ENCODE data around the gene HOXC9. TPM values are rescaled to one million over a fixed set of nuclear protein-coding genes. Genes with fewer than 3 reads are reported as not detected.

Gene HOXC9
- total RNA-seq = 1.0 and 1.4 TPM in 2 replicates

DNA sequence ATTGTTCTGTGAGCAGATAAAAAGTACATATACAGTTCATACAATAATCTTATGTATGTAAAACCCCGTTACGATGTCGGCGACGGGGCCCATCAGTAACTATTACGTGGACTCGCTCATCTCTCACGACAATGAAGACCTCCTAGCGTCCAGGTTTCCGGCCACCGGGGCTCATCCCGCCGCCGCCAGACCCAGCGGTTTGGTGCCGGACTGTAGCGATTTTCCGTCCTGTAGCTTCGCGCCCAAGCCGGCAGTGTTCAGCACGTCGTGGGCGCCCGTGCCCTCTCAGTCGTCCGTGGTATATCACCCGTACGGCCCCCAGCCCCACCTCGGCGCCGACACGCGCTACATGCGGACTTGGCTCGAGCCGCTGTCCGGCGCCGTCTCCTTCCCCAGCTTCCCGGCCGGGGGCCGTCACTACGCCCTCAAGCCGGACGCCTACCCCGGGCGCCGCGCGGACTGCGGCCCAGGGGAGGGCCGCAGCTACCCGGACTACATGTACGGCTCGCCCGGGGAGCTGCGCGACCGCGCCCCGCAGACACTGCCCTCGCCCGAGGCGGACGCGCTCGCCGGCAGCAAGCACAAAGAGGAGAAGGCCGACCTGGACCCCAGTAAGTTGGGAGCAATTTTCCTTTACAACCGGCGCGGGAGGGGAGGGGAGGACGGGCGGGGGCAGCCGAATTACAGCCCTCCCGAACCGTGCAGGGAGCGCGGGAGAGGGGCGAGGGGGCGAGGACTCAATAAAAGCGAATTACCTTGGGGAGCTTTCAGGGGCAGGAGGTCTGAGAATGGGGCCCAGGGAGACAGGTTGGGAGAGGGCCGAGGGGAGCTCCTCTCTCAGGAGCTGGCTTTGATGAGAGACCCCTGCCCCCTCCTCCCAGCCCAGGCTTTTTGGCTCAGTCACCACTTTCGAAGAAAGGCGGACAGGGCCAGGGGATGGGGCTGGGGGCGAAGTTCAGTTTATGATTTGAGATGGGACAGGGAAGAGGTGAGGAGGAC, at the start of gene HOXC9:
TSS of gene HOXC9 (plus strand) at position 46 of the 999 bp plus-strand sequence. CDS start at position 74, 28 bp downstream.

DNA sequence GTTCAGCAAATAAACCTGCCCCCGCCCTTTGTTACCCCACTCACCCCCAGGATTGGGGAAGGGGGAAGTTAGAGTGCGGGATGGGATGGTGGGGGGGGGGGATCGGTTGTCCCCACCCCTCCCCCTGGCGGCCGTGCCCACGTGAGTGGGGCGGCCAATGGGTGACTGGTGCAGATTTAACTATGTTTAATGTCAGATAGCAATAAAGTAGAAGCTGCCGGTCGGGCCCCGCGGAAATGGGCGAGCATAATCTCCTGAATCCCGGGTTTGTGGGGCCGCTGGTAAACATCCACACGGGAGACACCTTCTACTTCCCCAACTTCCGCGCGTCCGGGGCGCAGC, 45.3 kb upstream of the HOXC9 start, which contains the start of gene HOXC12:
TSS of gene HOXC12 (plus strand) at position 210 of the 342 bp plus-strand sequence. CDS start at position 237, 27 bp downstream.

DNA sequence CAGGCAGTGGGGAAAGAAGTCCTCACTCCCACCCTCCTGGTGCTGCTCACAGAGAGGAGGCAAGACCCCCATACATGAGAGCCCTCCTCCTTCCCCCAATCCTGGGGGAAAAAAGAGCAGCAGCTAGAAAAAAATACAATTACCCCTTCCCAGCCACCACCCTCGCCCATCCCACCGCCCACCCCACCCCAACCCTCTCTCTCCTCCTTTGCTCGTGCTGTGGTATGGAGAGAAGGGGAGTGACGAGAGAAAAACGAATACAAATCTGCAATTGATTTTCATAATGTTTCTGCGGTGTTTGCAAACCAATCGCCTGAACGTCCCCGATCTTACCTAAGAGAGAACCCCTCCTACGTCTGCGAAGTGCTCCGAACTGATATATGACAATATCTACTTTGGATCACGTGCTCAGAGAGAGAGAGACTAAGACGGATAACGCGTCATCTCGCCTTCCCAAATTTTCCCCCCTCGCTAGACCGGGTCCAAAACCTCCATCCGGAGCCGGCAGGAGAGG, 27.2 kb upstream of the HOXC9 start, which contains the start of gene HOXC11:
TSS of gene HOXC11 (plus strand) at position 405 of the 514 bp plus-strand sequence. CDS start 116 bp downstream, outside the sequence.

DNA sequence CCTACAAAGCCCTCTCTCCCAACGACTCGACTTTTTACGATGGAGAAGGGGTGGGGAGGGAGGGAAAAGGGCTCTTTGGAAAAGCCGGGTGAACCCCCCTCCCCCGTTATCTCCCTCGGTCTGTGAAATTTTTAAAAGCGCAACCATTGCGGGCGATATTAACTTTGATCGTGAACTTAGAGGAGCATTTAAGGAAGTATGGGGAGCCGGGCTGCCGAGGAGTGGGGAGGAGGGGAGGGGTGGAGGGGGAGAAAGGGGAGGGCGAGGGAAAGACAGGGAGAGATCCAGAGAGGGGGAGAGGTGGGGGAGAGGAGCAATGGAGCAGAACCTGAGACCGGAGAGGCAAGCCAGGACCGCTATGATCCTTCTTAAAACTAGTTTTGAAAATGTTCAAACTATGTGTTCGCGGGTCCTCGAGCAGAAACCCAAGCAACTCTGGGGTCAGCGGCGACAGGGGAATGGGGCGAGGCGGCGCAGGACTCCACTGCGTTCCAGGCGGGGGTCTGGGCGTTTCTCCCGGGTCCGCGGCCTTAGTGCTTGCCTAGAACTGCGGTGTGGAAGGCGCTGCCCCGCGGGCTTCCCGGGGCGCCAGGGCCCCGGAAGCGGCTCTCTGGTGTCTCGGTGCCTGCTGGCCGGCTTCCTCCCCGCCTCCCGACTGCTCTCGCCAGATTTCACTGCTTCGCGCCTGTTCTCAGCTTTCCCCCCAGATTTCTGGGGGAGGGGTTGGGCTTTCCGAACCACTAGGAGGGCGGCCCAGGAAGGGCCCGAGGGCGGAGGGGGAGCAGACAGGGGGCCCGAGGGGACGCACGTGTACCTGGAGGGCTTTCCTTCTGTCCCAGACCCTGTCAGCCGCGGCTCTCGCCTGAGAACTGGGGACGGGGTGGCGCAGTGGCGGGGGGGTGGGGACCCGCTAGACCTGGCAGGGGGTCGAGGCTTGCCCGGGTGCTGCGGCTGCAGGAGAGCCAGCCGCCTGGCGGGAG, 25.6 kb upstream of the HOXC9 start, which contains the start of gene HOTAIR:
TSS of gene HOTAIR (minus strand) at position 871 of the 980 bp plus-strand sequence.

DNA sequence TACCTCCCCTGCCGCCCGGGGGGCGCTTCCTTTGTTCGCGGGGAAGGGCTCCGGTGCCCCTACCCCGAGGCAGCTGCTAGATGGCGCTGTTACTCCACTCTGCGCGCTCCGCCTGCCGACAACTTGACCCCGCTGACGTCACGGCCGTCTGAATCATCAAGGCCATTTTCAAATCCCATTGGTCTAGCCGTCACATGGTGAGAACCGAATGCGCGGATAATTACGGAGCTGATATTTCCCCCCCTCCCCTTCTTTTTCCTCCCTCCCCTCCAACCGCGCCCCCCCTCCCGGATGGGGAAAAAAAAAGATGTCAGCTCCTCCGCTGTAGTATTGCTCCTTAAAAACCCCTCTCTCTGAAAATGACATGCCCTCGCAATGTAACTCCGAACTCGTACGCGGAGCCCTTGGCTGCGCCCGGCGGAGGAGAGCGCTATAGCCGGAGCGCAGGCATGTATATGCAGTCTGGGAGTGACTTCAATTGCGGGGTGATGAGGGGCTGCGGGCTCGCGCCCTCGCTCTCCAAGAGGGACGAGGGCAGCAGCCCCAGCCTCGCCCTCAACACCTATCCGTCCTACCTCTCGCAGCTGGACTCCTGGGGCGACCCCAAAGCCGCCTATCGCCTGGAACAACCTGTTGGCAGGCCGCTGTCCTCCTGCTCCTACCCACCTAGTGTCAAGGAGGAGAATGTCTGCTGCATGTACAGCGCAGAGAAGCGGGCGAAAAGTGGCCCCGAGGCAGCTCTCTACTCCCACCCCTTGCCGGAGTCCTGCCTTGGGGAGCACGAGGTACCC, 14.9 kb upstream of the HOXC9 start, which contains the start of gene HOXC10:
TSS of gene HOXC10 (plus strand) at position 246 of the 791 bp plus-strand sequence. CDS start at position 360, 114 bp downstream.

DNA sequence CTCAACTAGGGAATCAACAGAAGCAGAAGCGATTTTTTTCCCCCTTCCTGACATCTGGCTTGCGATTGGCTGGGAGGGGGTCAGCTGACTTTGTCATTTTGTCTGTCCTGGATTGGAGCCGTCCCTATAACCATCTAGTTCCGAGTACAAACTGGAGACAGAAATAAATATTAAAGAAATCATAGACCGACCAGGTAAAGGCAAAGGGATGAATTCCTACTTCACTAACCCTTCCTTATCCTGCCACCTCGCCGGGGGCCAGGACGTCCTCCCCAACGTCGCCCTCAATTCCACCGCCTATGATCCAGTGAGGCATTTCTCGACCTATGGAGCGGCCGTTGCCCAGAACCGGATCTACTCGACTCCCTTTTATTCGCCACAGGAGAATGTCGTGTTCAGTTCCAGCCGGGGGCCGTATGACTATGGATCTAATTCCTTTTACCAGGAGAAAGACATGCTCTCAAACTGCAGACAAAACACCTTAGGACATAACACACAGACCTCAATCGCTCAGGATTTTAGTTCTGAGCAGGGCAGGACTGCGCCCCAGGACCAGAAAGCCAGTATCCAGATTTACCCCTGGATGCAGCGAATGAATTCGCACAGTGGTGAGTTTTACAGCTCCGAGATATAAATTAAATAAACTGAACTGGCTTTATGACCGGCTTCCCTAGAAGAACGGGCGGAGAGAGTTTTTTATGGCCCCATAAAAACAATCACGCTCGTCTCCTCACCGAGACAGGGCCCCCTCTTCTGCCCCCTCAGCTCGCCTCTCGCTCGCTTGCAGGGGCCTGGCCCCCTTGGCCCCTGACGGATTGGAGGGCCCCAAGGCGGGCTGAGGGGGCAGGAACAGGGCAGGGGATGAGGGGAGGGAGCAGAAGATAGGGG, 28.6 kb downstream of the HOXC9 start, which contains the start of gene HOXC6:
TSS of gene HOXC6 (plus strand) at position 127 of the 888 bp plus-strand sequence. CDS start at position 209, 82 bp downstream.

DNA sequence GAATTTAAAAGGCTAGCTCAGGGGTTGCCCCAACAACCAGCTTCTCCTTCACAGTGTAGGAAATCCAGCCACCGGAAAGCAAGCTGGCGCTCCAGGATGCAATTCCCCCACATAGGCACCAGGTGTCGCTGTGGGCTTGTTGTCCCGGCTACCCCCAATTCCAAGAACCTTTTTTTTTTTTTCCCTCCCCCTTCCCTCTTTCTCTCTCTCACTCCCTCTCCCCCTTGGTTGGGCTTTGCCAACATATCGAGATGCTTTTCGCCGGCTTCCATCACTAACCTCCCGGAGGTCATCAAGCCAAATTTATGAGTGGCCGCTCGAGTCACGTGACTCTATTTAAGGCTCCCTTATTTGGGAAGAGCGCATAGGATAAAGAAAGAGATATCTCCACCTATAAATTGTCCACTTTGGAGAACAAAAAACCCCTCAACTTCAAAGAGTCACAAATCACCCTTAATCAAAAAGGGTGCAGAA, 32.7 kb downstream of the HOXC9 start, which contains the start of gene HOXC5:
TSS of gene HOXC5 (plus strand) at position 424 of the 474 bp plus-strand sequence. CDS start 73 bp downstream, outside the sequence.

Other genes with a start within 250 kb of the HOXC9 start
- gene CISTR, start 248.2 kb upstream of the HOXC9 start, total RNA-seq = not detected in 2 replicates
- not detected in 2 replicates for gene HOXC13, start 61.3 kb upstream of the HOXC9 start, total RNA-seq
- gene HOXC12, start 45.3 kb upstream of the HOXC9 start, total RNA-seq = not detected in 2 replicates
- gene HOXC11, start 27.0 kb upstream of the HOXC9 start, total RNA-seq = not detected in 2 replicates
- not detected in 2 replicates for gene HOTAIR, start 25.2 kb upstream of the HOXC9 start, total RNA-seq
- gene HOXC10, start 15.0 kb upstream of the HOXC9 start, total RNA-seq = not detected in 2 replicates
- 0.24 and 0.52 TPM in 2 replicates for gene HOXC8, start 8.8 kb downstream of the HOXC9 start, total RNA-seq
- gene HOXC6, start 28.3 kb downstream of the HOXC9 start, total RNA-seq = 0.52 and 0.80 TPM in 2 replicates
- 0.39 TPM in 1 of 2 replicates, not detected in the other for gene HOXC5, start 32.9 kb downstream of the HOXC9 start, total RNA-seq
- gene HOXC4, start 53.7 kb downstream of the HOXC9 start, total RNA-seq = 0.88 and 1.4 TPM in 2 replicates
- gene SMUG1, start 188.8 kb downstream of the HOXC9 start, total RNA-seq = 44.2 and 62.0 TPM in 2 replicates

Data from epithelial cell of alveolus of lung (primary cell).